Measurements from ENCODE around the gene OR8D1.

- TF ChIP-seq CTCF (IDR thresholded peaks at IDR 0.05) (no peak), POLR2AphosphoS5 (IDR thresholded peaks at IDR 0.05) (no peak)
Observed at GRCh38 chr11:124339396-124340141, 25.8 kb upstream of the OR8D1 start.

Measured in transverse colon (tissue), 4 donors.